GM12878 (cell line): ENCODE results near the gene LEF1. TPM values are rescaled to one million over a fixed set of nuclear protein-coding genes. Genes with fewer than 3 reads are reported as not detected.
A peak's percentile ranks its signal among the peaks of the same experiment; 100 is the strongest.

Source experiments
- ATAC-seq: fragments of 200-7000 bp; cut with Tn5 transposase; 3 replicates; pipeline ENCODE4 v1.9.1; 2020; ENCODE audit warnings: mild to moderate bottlenecking, moderate library complexity
- BruUV-seq: library from RNA; stranded (reverse); fragments of 400-500 nt; replicated peaks from 2 replicates; lab custom pipeline; 2021; lab: Mats Ljungman, UMichigan
- CTCF ChIA-PET: fragments of 300-600 bp; sonication (Branson Sonifier 250); formaldehyde crosslinking; extraction: SDS; loops from one replicate; lab custom pipeline; 2021; ENCODE audit warnings: inconsistent platforms; lab: Yijun Ruan, JAX
- POLR2A ChIA-PET: fragments of 350-600 bp; formaldehyde crosslinking; extraction: SDS; loops from one replicate; lab custom pipeline; 2021; ENCODE audit warnings: inconsistent platforms; lab: Charles Lee
- RAD21 ChIA-PET: fragments of 300-600 bp; sonication (Branson Sonifier 250); formaldehyde crosslinking; loops from one replicate; lab custom pipeline; 2023; ENCODE audit warnings: antibody characterized with exemption; ENCODE audit not compliant: unreplicated experiment; lab: Charles Lee
- SMC1A ChIA-PET: fragments of 300-600 bp; sonication (Branson Sonifier 250); formaldehyde crosslinking; loops from one replicate; lab custom pipeline; 2023; ENCODE audit not compliant: unreplicated experiment, uncharacterized antibody; lab: Charles Lee
- DNase-seq: peaks from one replicate; pipeline ENCODE4 v3.0.0-alpha.2; 2011; ENCODE audit warnings: low read depth, low spot score
- FAIRE-seq: peaks from 3 replicates; lab custom pipeline; 2011; peaks lifted over from hg19 to GRCh38; lab: Jason Lieb, UNC
- H2AFZ ChIP-seq: 2 replicates; pipeline ENCODE4 v1.6.0; 2011; ENCODE audit warnings: low read depth, low read length, control low read depth; ENCODE audit not compliant: control insufficient read depth
- H3K27ac ChIP-seq: 2 replicates; pipeline ENCODE4 v1.5.1; 2011; ENCODE audit warnings: control low read depth; ENCODE audit not compliant: control insufficient read depth, insufficient read depth
- H3K27me3 ChIP-seq, 2 experiments: replicated peaks in 1 of 2; 2 replicates each; pipeline versions ENCODE4 v1.6.0 to v1.6.1; 2011; ENCODE audit warnings: low read length in 1 of 2; ENCODE audit not compliant: control insufficient read depth in 2 of 2, insufficient read depth in 2 of 2
- H3K36me3 ChIP-seq, 2 experiments: 2 replicates each; pipeline ENCODE4 v1.5.1; 2011; ENCODE audit warnings: low read length in 1 of 2; ENCODE audit not compliant: control insufficient read depth in 2 of 2, insufficient read depth in 2 of 2
- H3K4me1 ChIP-seq: 2 replicates; pipeline ENCODE4 v1.6.1; 2011; ENCODE audit warnings: mild to moderate bottlenecking, low read length, moderate library complexity, mixed read lengths; ENCODE audit not compliant: control insufficient read depth, insufficient read depth
- H3K4me2 ChIP-seq: 2 replicates; pipeline ENCODE4 v1.6.0; 2011; ENCODE audit warnings: control low read depth; ENCODE audit not compliant: control insufficient read depth, insufficient read depth
- H3K4me3 ChIP-seq: fragments of 200-600 bp; sonication (generic); 2 replicates; pipeline ENCODE4 v1.5.1; 2016
- H3K79me2 ChIP-seq: 2 replicates; pipeline ENCODE4 v1.6.0; 2011; ENCODE audit warnings: low read length; ENCODE audit not compliant: control insufficient read depth, insufficient read depth
- H3K9ac ChIP-seq: 2 replicates; pipeline ENCODE4 v1.8.0; 2011; ENCODE audit warnings: low read length, control low read depth, mixed read lengths; ENCODE audit not compliant: control insufficient read depth, insufficient read depth
- H3K9me3 ChIP-seq: replicated peaks from 3 replicates; pipeline ENCODE4 v1.5.1; 2011; ENCODE audit warnings: mild to moderate bottlenecking, low read length; ENCODE audit not compliant: control insufficient read depth, insufficient read depth
- H4K20me1 ChIP-seq: 2 replicates; pipeline ENCODE4 v1.6.0; 2011; ENCODE audit not compliant: control insufficient read depth, insufficient read depth
- ATF7 ChIP-seq: fragments of 450-650 bp; IDR thresholded peaks from 2 replicates; pipeline ENCODE4 v1.6.1; 2016; ENCODE audit warnings: low read depth, mild to moderate bottlenecking
- BHLHE40 ChIP-seq, 2 experiments: fragments of 450-650 bp in 1 of 2; IDR thresholded peaks; 2 replicates each; pipeline ENCODE4 v1.6.1; 2011 to 2017; ENCODE audit warnings: low read depth in 2 of 2, borderline replicate concordance in 1 of 2, improper control_type of control experiment in 1 of 2, low read length in 1 of 2, mild to moderate bottlenecking in 1 of 2
- DPF2 ChIP-seq: fragments of 450-650 bp; IDR thresholded peaks from 2 replicates; pipeline ENCODE4 v1.6.1; 2017; ENCODE audit warnings: mild to moderate bottlenecking
- GATAD2B ChIP-seq: fragments of 450-650 bp; conservative IDR thresholded peaks from 2 replicates; pipeline ENCODE4 v1.6.1; 2017; ENCODE audit warnings: low read depth, mild to moderate bottlenecking, moderate library complexity
- IKZF2 ChIP-seq, 2 experiments: fragments of 450-650 bp; IDR thresholded peaks; 2 replicates each; pipeline ENCODE4 v1.6.1; 2017; ENCODE audit warnings: mild to moderate bottlenecking in 2 of 2, moderate library complexity in 2 of 2
- KDM1A ChIP-seq: fragments of 200-600 bp; sonication (generic); IDR thresholded peaks from 2 replicates; pipeline ENCODE4 v1.6.1; 2016; ENCODE audit warnings: borderline replicate concordance
- MTA2 ChIP-seq: fragments of 450-650 bp; IDR thresholded peaks from 2 replicates; pipeline ENCODE4 v1.6.1; 2016; ENCODE audit warnings: low read depth, mild to moderate bottlenecking, moderate library complexity
- MTA3 ChIP-seq: IDR thresholded peaks from 2 replicates; pipeline ENCODE4 v1.6.1; 2012; ENCODE audit warnings: low read length, inconsistent platforms, borderline replicate concordance
- RELA ChIP-seq: fragments of 450-650 bp; IDR thresholded peaks from 2 replicates; pipeline ENCODE4 v1.8.0; 2014; ENCODE audit warnings: borderline replicate concordance; ENCODE audit not compliant: partially characterized antibody
- RUNX3 ChIP-seq: IDR thresholded peaks from 2 replicates; pipeline ENCODE4 v1.6.1; 2012; ENCODE audit warnings: low read length, inconsistent platforms
- TBL1XR1 ChIP-seq: IDR thresholded peaks from 2 replicates; pipeline ENCODE4 v1.6.1; 2012; ENCODE audit warnings: low read depth, low read length, improper control_type of control experiment
- ZNF622 ChIP-seq: fragments of 450-650 bp; IDR thresholded peaks from 2 replicates; pipeline ENCODE4 v1.6.1; 2017; ENCODE audit warnings: mild to moderate bottlenecking, inconsistent platforms
- WGBS: methylation state at CpG from one replicate; pipeline ENCODE4 v1.1.6; 2016; ENCODE audit warnings: low lambda C conversion rate; ENCODE audit not compliant: insufficient replicate concordance, insufficient coverage; ENCODE audit errors: missing lambda C conversion rate; 5-methylcytosine and 5-hydroxymethylcytosine counted together
- in situ Hi-C: fragments of 300-500 bp; cut with MboI; formaldehyde crosslinking; loops from 9 replicates; pipeline ENCODE4 v1.14.3; 2018; ENCODE audit warnings: mixed read lengths
- intact Hi-C: fragments of 100-400 bp; cut with micrococcal nuclease; formaldehyde crosslinking; loops from one replicate; pipeline ENCODE4 v1.14.2; 2022; ENCODE audit not compliant: unreplicated experiment
- polyA plus RNA-seq, 11 experiments: library from polyadenylated mRNA; depleted of rRNA in 4 of 11; unstranded in 6 of 11; stranded (reverse) in 5 of 11; fragments of >200 nt; fragmentation: Nextera tagmentation in 4 of 11; fragmentation: Illumina TruSeq in 1 of 11; extraction: Ambion mirVana in 4 of 11; extraction: Trizol in 1 of 11; gene quantifications; 1 replicate in 1 of 11; 2 replicates in 10 of 11; pipeline versions ENCODE4 v1.2.1 to v1.2.3, GENCODE V29; 2011 to 2016; ENCODE audit warnings: inconsistent platforms in 2 of 11, missing spikeins in 2 of 11, low read depth in 1 of 11
- total RNA-seq, 4 experiments: library from RNA; depleted of rRNA in 3 of 4; stranded (reverse); fragments of >200 nt in 3 of 4; fragmentation: Illumina TruSeq in 1 of 4; extraction: Trizol in 1 of 4; gene quantifications; 2 replicates each; pipeline versions ENCODE4 v1.2.1 to v1.2.3, GENCODE V29; 2013 to 2021
- TF ChIP-seq, protein P1 (sequence below): fragments of 450-650 bp; IDR thresholded peaks from 2 replicates; pipeline ENCODE4 v1.6.1; 2017; ENCODE audit warnings: mild to moderate bottlenecking, moderate library complexity
- TF ChIP-seq, protein P2 (sequence below): IDR thresholded peaks from 2 replicates; pipeline ENCODE4 v1.6.1; 2012; ENCODE audit warnings: low read depth, low read length, improper control_type of control experiment
- TF ChIP-seq, protein P3 (sequence below): fragments of 450-650 bp; conservative IDR thresholded peaks from 2 replicates; pipeline ENCODE4 v1.6.1; 2017; ENCODE audit warnings: mild to moderate bottlenecking, moderate library complexity

The LEF1 gene
- total and polyA plus RNA-seq, 10 of the 15 experiments (the other 5 are each of a cell fraction or from before 2014, with no cell fraction given) = 10.2 to 38.1 (median 19.5) TPM

- no peak overlapping the region for H3K4me2 ChIP-seq
- DNase-seq = no peak
- H3K4me3 ChIP-seq = no peak overlapping the region
- BruUV-seq = no TSS peak
- SMC1A ChIA-PET = interaction anchor here (0.9 to 6.4 kb wide), 16 partner anchors 10 to 456 kb away, joined by 3 to 44 read pairs (median 4); no protein-coding TSS in a partner anchor
- no peak for FAIRE-seq
- in situ Hi-C loops = no loop called here
- CTCF ChIA-PET = interaction anchor here (0.6 to 2.1 kb wide), 7 partner anchors 8 to 86 kb away, joined by 3 to 8 read pairs (median 4); no protein-coding TSS in a partner anchor
- no peaks in the 10 kb centered on the region for H3K9me3 ChIP-seq
- H3K4me1 ChIP-seq = peaks cover 29% of the 10 kb centered on the region
- intact Hi-C loops = loop anchor here (5.0 kb wide), 1 partner anchor 51 kb away; the partner anchor contains the start of gene LEF1
- H3K79me2 ChIP-seq = no peaks in the 10 kb centered on the region
- H3K36me3 ChIP-seq = no peaks in the 10 kb centered on the region
- no peaks in the 10 kb centered on the region for H3K27me3 ChIP-seq
- H3K27ac ChIP-seq = no peak overlapping the region
- no peak overlapping the region for H3K9ac ChIP-seq
- H2AFZ ChIP-seq = no peak overlapping the region
- POLR2A ChIA-PET = interaction anchor here (1.1 to 1.4 kb wide), 2 partner anchors 9 to 123 kb away, joined by 3 read pairs; no protein-coding TSS in a partner anchor
- RAD21 ChIA-PET = interaction anchor here (0.5 to 2.0 kb wide), 7 partner anchors 8 to 230 kb away, joined by 3 to 5 read pairs (median 3); no protein-coding TSS in a partner anchor
- peak; percentile 76 for ATAC-seq
- WGBS = 62% methylated on average over 3 of the region's 3 CpGs
- no peaks in the 10 kb centered on the region for H4K20me1 ChIP-seq
- TF ChIP-seq ZNF622 (no peak), ATF7 (peak; percentile 53; the same call in 1 of the 2 replicates), MTA3 (0 out of 2 replicates have a peak, but pooled peaks have one; percentile 61), DPF2 (peak; percentile 51; the same call in 1 of the 2 replicates), BHLHE40 (IDR thresholded peaks at IDR 0.05; ENCODE audit: borderline replicate concordance in 1 of 2, low read depth in 2 of 2, low read length in 1 of 2) (peak; percentile 28 to 74; a peak in 2 of 4 replicates), GATAD2B (peak; percentile 54), KDM1A (no peak), RELA (no peak), TBL1XR1 (no peak), IKZF2 (IDR thresholded peaks at IDR 0.05) (peak; percentile 32 to 66; a peak in 3 of 4 replicates), MTA2 (peak; percentile 90), RUNX3 (peak; percentile 40)
- TF ChIP-seq, protein P1, sequence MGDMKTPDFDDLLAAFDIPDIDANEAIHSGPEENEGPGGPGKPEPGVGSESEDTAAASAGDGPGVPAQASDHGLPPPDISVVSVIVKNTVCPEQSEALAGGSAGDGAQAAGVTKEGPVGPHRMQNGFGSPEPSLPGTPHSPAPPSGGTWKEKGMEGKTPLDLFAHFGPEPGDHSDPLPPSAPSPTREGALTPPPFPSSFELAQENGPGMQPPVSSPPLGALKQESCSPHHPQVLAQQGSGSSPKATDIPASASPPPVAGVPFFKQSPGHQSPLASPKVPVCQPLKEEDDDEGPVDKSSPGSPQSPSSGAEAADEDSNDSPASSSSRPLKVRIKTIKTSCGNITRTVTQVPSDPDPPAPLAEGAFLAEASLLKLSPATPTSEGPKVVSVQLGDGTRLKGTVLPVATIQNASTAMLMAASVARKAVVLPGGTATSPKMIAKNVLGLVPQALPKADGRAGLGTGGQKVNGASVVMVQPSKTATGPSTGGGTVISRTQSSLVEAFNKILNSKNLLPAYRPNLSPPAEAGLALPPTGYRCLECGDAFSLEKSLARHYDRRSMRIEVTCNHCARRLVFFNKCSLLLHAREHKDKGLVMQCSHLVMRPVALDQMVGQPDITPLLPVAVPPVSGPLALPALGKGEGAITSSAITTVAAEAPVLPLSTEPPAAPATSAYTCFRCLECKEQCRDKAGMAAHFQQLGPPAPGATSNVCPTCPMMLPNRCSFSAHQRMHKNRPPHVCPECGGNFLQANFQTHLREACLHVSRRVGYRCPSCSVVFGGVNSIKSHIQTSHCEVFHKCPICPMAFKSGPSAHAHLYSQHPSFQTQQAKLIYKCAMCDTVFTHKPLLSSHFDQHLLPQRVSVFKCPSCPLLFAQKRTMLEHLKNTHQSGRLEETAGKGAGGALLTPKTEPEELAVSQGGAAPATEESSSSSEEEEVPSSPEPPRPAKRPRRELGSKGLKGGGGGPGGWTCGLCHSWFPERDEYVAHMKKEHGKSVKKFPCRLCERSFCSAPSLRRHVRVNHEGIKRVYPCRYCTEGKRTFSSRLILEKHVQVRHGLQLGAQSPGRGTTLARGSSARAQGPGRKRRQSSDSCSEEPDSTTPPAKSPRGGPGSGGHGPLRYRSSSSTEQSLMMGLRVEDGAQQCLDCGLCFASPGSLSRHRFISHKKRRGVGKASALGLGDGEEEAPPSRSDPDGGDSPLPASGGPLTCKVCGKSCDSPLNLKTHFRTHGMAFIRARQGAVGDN = peak; percentile 80
- TF ChIP-seq, protein P2, sequence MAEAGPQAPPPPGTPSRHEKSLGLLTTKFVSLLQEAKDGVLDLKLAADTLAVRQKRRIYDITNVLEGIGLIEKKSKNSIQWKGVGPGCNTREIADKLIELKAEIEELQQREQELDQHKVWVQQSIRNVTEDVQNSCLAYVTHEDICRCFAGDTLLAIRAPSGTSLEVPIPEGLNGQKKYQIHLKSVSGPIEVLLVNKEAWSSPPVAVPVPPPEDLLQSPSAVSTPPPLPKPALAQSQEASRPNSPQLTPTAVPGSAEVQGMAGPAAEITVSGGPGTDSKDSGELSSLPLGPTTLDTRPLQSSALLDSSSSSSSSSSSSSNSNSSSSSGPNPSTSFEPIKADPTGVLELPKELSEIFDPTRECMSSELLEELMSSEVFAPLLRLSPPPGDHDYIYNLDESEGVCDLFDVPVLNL = no peak
- TF ChIP-seq, protein P3, sequence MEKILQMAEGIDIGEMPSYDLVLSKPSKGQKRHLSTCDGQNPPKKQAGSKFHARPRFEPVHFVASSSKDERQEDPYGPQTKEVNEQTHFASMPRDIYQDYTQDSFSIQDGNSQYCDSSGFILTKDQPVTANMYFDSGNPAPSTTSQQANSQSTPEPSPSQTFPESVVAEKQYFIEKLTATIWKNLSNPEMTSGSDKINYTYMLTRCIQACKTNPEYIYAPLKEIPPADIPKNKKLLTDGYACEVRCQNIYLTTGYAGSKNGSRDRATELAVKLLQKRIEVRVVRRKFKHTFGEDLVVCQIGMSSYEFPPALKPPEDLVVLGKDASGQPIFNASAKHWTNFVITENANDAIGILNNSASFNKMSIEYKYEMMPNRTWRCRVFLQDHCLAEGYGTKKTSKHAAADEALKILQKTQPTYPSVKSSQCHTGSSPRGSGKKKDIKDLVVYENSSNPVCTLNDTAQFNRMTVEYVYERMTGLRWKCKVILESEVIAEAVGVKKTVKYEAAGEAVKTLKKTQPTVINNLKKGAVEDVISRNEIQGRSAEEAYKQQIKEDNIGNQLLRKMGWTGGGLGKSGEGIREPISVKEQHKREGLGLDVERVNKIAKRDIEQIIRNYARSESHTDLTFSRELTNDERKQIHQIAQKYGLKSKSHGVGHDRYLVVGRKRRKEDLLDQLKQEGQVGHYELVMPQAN = 0 out of 2 replicates have a peak, but pooled peaks have one; percentile 32
Observed at GRCh38 chr4:108116423-108117168, 52.1 kb downstream of the LEF1 start.
